Measurements from ENCODE around the gene GMPPA.

GMPPA gene

DNA sequence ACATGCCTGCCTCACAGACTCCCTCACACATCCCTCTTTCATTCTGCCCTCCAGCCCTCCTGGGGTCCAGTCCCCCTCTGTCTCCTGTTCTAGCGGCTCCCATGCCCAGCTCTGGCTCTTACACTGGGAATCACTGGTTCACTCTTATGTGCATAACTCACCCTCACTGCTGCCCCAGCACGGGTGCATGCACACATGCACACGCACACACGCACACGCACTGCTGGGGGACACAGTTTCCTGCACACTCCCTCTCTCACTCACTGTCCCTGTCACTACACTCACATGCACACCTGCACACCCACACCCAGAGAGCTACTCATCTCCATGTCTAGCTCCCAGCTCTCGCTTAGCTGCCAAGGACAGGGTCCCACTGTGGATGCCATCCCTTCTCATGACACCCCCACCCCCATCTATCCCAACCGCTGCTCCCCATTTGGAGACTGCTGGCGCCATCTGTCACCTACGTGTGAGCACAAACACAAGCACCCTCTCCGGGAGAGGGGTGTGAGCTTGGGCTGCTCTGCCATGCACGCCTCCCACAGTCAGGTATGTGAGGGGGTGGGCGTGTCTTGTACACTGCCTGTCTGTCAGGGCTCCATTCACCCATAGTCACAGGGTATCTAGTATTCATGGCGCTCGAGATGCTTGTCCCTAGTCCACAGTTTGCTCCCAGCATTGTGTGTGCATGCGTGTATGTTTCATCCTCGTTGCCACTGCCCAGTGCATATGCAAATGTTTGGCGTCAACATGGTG, 17.4 kb downstream of the GMPPA start:
- H3K4me3 ChIP-seq (ENCODE audit: low read depth, low read length) = no peak overlapping the region
- DNase-seq (ENCODE audit: low read depth) = no peak
- no peak for TF ChIP-seq CTCF (IDR thresholded peaks at IDR 0.05; ENCODE audit: control insufficient read depth, extremely low read depth, insufficient read depth)

- DNase-seq (ENCODE audit: low read depth) = no peak
- no peak for TF ChIP-seq CTCF (IDR thresholded peaks at IDR 0.05; ENCODE audit: control insufficient read depth, extremely low read depth, insufficient read depth)
- H3K4me3 ChIP-seq (ENCODE audit: low read depth, low read length) = no peak overlapping the region
Measured at GRCh38 chr2:219516888-219517287, 18.2 kb downstream of the GMPPA start.

DNA sequence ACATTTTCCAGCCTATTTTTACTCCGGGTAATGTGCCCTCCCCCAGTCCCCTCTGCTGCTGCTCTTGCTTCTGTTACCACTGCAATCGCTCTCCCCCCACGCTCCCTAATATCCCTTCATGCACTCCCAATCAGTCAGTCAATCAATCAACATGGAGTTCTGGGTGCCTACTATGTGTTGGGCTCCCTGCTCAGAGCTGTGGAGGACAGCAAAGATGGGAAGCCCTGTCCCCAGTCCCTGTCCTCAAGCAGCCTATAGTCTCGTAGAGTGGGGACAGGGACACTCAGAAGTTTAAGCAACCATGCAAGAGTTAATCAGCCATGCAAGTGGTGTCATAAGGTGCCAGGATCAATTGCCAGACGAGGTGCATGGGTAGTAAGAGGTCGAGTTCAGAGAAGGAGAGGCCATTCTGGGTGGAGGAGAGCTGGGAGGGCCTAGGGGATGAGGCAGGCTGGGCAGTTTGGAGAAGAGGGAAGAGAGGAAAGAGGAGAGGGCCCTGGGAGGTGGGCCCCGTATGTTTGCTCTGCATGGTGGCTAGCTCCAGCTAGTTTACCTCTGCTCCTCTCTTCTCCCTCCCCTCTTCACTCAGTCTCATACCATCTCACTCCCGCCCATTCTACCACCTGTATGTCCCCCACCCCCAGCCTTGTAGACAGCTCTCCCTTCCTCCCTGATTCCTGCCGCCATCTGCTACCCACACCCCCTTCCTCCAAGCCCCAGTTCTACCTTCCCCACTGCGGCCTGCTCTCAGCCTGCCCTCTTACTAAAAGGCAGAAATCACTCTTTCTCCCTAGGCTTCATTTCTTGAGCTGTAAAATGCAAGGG, 19.5 kb downstream of the GMPPA start:
- DNase-seq (ENCODE audit: low read depth) = no peak
- no peak for TF ChIP-seq CTCF (IDR thresholded peaks at IDR 0.05; ENCODE audit: control insufficient read depth, extremely low read depth, insufficient read depth)
- no peak overlapping the region for H3K4me3 ChIP-seq (ENCODE audit: low read depth, low read length)

DNA sequence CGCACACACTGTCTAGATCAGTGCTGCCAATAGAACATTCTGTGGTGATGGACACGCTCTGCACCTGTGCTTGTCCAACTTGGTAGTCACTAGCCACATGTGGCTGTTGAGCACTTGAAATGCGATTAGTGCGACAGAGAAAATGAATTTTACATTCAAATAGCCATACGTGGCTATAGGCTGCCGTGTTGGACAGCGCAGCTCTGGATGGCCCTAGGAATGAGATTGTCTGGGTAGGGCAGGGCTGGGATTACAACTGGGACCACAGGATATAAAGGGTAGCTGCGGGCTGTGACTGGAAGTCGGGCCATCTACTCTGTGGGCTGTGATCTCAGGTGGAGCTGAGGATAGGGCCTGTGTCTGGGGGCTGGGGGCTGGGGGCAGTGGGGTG, 20.8 kb downstream of the GMPPA start:
- no peak overlapping the region for H3K4me3 ChIP-seq (ENCODE audit: low read depth, low read length)
- DNase-seq (ENCODE audit: low read depth) = no peak
- no peak for TF ChIP-seq CTCF (IDR thresholded peaks at IDR 0.05; ENCODE audit: control insufficient read depth, extremely low read depth, insufficient read depth)

- no peak for DNase-seq (ENCODE audit: low read depth)
- H3K4me3 ChIP-seq (ENCODE audit: low read depth, low read length) = no peak overlapping the region
- no peak for TF ChIP-seq CTCF (IDR thresholded peaks at IDR 0.05; ENCODE audit: control insufficient read depth, extremely low read depth, insufficient read depth)
Measured at GRCh38 chr2:219520079-219520478, 21.4 kb downstream of the GMPPA start.

- peak; percentile 64 for TF ChIP-seq CTCF (IDR thresholded peaks at IDR 0.05; ENCODE audit: control insufficient read depth, extremely low read depth, insufficient read depth)
- no peak overlapping the region for H3K4me3 ChIP-seq (ENCODE audit: low read depth, low read length)
- DNase-seq (ENCODE audit: low read depth) = no peak
Measured at GRCh38 chr2:219521066-219521880, 22.6 kb downstream of the GMPPA start.

Measured in LNCaP clone FGC (cell line).